ENCODE measurements around the gene SCTR. TPM values are rescaled to one million over a fixed set of nuclear protein-coding genes. Genes with fewer than 3 reads are reported as not detected.

SCTR gene
- polyA plus RNA-seq, 3 donors, result not detected

GRCh38 chr2:119409506-119409905 lies 114.8 kb downstream of the SCTR start:
- no peaks in the 10 kb centered on the region for H4K20me1 ChIP-seq (ENCODE audit: insufficient read depth, low read length)
- H3K27ac ChIP-seq (ENCODE audit: low read depth in 1 of 2, low read length in 2 of 2), result no peak overlapping the region
- no peaks in the 10 kb centered on the region for H3K36me3 ChIP-seq (replicated peaks in 1 of 2; ENCODE audit: control insufficient read depth in 1 of 2, insufficient read depth in 2 of 2, low read length in 2 of 2)
- H3K4me3 ChIP-seq (replicated peaks in 1 of 3; ENCODE audit: low read depth in 2 of 3, low read length in 3 of 3), result no peak overlapping the region
- no peak overlapping the region for H2AFZ ChIP-seq (ENCODE audit: insufficient read depth, low read depth, low read length, poor library complexity, severe bottlenecking)
- no peak for DNase-seq
- no peaks in the 10 kb centered on the region for H3K4me1 ChIP-seq (ENCODE audit: control insufficient read depth in 1 of 2, insufficient read depth in 2 of 2, low read length in 2 of 2)
- TF ChIP-seq CTCF (IDR thresholded peaks at IDR 0.05), result no peak
- peaks cover 0 to 3% of the 10 kb centered on the region in 2 donors for H3K27me3 ChIP-seq (ENCODE audit: control insufficient read depth in 2 of 2, insufficient read depth in 2 of 2, low read length in 2 of 2)
- intact Hi-C loops (cut with micrococcal nuclease), result no loop called here
- no peak overlapping the region for H3K9ac ChIP-seq (ENCODE audit: insufficient read depth, low read length, poor library complexity, severe bottlenecking)
- H3K4me2 ChIP-seq (replicated peaks; ENCODE audit: extremely low read depth, low read length, poor library complexity, severe bottlenecking), result no peak overlapping the region
- H3K9me3 Mint-ChIP-seq, result peaks cover 0 to 5% (median 2%) of the 10 kb centered on the region in 7 donors
- H3K9me3 ChIP-seq (replicated peaks in 1 of 2; ENCODE audit: control insufficient read depth in 1 of 2, insufficient read depth in 1 of 2, low read length in 2 of 2), result peaks cover 0 to 3% of the 10 kb centered on the region in 2 donors
- 83% methylated on average over 2 of the region's 4 CpGs for WGBS (ENCODE audit: insufficient coverage)
- no peak overlapping the region for H3K4me3 Mint-ChIP-seq
- H3K27ac Mint-ChIP-seq, result no peak overlapping the region
- H3K4me1 Mint-ChIP-seq, result peaks cover 2% of the 10 kb centered on the region
- H3K36me3 Mint-ChIP-seq, result no peaks in the 10 kb centered on the region
- peaks cover 4 to 6% (median 4%) of the 10 kb centered on the region in 3 donors for H3K27me3 Mint-ChIP-seq (ENCODE audit: low read depth in 3 of 3)
- no peaks in the 10 kb centered on the region for H3K79me2 ChIP-seq (ENCODE audit: insufficient read depth, low read length)

DNA sequence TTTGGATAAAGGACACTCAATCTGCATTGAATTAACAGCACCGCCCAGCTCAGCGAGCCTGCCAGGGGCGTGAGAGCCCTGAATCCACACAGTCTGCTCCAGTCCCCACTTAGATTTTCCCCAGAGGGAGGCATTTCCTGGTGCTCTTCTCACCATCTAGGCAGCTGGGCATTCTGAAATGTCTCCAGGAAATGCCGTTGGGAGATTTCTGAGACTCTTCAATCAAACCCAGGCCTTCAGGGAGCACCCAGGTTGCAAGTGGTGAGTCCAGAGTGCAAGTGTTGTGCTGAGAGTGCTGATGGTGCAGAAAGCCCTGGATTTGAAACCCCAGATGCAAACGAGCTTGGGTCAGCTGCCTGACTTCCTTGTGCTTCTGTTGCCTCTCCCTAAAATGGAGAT lies 116.1 kb downstream of the SCTR start:
- Histone ChIP-seq H3K4me2 (replicated peaks; ENCODE audit: extremely low read depth, low read length, poor library complexity, severe bottlenecking) (no peak overlapping the region), H3K79me2 (ENCODE audit: insufficient read depth, low read length) (no peaks in the 10 kb centered on the region), H2AFZ (ENCODE audit: insufficient read depth, low read depth, low read length, poor library complexity, severe bottlenecking) (no peak overlapping the region), H3K27me3 (ENCODE audit: control insufficient read depth in 2 of 2, insufficient read depth in 2 of 2, low read length in 2 of 2) (peaks cover 0 to 3% of the 10 kb centered on the region in 2 donors), H4K20me1 (ENCODE audit: insufficient read depth, low read length) (no peaks in the 10 kb centered on the region), H3K27ac (ENCODE audit: low read depth in 1 of 2, low read length in 2 of 2) (no peak overlapping the region), H3K4me3 (replicated peaks in 1 of 3; ENCODE audit: low read depth in 2 of 3, low read length in 3 of 3) (no peak overlapping the region), H3K9ac (ENCODE audit: insufficient read depth, low read length, poor library complexity, severe bottlenecking) (no peak overlapping the region), H3K36me3 (replicated peaks in 1 of 2; ENCODE audit: control insufficient read depth in 1 of 2, insufficient read depth in 2 of 2, low read length in 2 of 2) (no peaks in the 10 kb centered on the region), H3K4me1 (ENCODE audit: control insufficient read depth in 1 of 2, insufficient read depth in 2 of 2, low read length in 2 of 2) (peaks cover 0 to under 1% of the 10 kb centered on the region in 2 donors), H3K9me3 (replicated peaks in 1 of 2; ENCODE audit: control insufficient read depth in 1 of 2, insufficient read depth in 1 of 2, low read length in 2 of 2) (peaks cover 0 to 3% of the 10 kb centered on the region in 2 donors)
- H3K4me1 Mint-ChIP-seq, result peaks cover 2% of the 10 kb centered on the region
- TF ChIP-seq CTCF (IDR thresholded peaks at IDR 0.05), result no peak
- DNase-seq, result no peak
- H3K36me3 Mint-ChIP-seq, result no peaks in the 10 kb centered on the region
- H3K4me3 Mint-ChIP-seq, result no peak overlapping the region
- peaks cover 0 to 5% (median 2%) of the 10 kb centered on the region in 7 donors for H3K9me3 Mint-ChIP-seq
- intact Hi-C loops (cut with micrococcal nuclease), result no loop called here
- H3K27ac Mint-ChIP-seq, result no peak overlapping the region
- H3K27me3 Mint-ChIP-seq (ENCODE audit: low read depth in 3 of 3), result peaks cover 4 to 7% (median 4%) of the 10 kb centered on the region in 3 donors
- WGBS (ENCODE audit: insufficient coverage), result 95% methylated on average over 4 of the region's 5 CpGs

All from CD14-positive monocyte (primary cell).